GM19452 (cell line): ENCODE results near the gene CYGB.
"Not testable (repeated sequence)": the region's sequence is repeated elsewhere in the genome, so short reads cannot be mapped to it uniquely, and the experiment has no call there.

Source experiments
- ATAC-seq: cut with Tn5 transposase; IDR thresholded peaks from one replicate; pipeline ENCODE4 v1.9.1; 2021; ENCODE audit not compliant: unreplicated experiment

The CYGB gene

DNA sequence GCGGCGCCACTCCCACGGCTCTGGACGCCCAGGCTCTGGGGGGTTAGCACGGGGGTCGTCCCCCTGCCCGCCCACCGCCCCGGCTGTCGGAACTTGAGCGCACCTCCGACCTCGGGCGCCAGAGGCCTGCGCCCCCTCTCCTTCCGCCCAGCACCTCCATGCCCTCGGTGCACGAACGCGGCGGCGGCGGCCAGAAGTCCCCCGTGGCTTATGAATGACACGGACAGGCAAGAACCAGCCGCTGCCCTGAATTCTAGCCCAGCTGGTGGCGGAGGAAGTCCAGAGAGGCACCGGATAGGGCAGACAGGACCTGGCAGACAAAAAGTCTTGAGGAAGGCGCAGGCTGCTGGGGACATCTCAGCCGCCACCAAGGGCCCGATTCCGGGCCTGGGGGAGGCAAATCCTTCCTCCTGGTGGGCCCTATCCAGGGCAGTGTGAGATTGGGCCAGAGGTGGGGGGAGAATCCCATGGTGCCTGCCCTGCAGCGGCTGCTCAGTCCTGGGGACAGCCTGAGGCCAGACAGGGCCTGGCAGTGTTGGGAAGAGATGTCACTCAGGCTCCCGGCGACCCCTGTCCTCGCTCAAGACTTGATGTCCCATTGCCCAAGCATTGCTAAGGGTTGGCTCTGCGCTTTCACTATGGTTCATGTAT is 897 bp upstream of the CYGB start:
- ATAC-seq, result no peak

DNA sequence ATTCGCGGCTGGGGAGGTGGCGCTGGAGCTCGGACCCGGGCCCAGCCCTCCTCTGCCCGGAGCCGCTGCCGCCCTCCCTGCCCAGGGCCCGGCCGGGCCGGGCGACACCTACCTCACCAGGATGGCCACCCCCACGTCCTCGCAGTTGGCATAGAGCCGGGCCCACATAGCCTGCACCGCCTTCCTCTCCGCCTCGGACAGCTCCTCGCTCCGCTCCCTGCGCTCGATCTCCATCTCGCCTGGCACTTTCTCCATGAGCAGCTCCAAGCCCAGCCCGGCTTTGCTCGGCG is 276 bp downstream of the CYGB start:
- no peak for ATAC-seq

DNA sequence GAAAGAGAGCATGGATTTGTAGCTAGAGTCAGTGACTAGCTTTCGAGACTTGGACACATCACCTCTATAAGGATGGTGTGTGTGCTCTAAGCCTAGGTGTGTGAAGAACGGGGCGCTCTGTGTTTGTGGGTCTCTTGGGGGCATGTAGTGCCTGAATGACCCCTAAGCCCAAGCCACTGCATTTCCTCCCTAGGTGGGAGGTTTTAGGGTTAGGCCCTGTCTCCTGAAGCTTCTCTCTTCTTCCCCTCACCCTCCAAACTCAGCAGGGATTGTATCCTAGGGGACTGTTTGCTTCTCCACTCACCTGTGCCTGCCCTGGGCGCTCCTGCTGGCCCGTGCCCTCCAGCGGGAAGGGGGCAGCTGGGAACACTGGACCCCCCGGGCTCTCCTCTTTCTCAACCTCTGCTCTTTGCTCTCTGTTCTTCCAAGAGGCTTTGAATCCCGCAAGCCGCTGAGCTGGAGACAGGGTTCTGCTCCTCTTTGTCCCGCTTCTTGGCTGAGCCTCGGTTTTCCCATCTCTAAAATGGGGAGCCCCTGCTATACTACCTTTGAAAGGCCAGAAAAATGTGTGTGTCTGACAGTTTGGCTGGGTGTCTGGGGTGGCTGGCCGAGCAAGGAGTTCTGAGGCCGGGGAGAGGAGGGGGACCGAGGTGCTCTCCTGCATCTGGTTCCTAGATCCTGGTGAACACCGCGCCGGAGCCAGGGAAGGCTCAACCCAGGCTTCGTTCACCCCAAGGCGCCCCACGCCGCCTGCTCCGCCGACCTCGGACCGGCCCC is 810 bp downstream of the CYGB start:
- no peak for ATAC-seq

GRCh38 chr17:76535788-76536510 is 1.6 kb downstream of the CYGB start:
- ATAC-seq, result no peak

- no peak for ATAC-seq
These were observed 2.4 kb downstream of the CYGB start for GRCh38 chr17:76534831-76535732.

DNA sequence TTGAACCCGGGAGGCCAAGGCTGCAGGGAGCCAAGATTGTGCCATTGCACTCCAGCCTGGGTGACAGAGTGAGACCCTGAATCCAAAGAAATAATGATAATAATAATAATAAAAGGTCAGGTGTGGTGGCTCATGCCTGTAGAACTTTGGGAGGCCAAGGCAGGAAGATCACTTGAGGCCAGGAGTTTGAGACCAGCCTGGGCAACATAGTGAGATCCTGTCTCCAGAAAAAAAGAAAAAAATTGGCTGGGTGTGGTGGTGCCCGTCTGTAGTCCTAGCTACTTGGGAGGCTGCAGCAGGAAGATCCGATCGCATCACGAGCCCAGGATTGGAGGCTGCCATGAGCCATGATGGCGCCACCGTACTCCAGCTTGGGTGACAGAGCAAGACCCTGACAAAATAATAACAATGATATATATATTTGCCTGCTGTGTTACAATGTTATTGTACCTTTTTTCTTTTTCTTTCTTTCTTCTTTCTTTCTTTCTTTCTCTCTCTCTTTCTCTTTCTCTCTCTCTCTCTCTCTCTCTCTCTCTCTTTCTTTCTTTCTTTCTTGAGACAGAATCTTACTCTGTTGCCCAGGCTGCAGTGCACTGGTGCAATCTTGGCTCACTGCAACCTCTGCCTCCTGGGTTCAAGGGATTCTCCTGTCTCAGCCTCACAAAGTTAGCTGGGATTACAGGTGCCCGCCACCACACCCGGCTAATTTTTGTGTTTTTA is 3.7 kb downstream of the CYGB start:
- not testable (repeated sequence) for ATAC-seq

GRCh38 chr17:76532072-76532651 is 5.3 kb downstream of the CYGB start:
- no peak for ATAC-seq

DNA sequence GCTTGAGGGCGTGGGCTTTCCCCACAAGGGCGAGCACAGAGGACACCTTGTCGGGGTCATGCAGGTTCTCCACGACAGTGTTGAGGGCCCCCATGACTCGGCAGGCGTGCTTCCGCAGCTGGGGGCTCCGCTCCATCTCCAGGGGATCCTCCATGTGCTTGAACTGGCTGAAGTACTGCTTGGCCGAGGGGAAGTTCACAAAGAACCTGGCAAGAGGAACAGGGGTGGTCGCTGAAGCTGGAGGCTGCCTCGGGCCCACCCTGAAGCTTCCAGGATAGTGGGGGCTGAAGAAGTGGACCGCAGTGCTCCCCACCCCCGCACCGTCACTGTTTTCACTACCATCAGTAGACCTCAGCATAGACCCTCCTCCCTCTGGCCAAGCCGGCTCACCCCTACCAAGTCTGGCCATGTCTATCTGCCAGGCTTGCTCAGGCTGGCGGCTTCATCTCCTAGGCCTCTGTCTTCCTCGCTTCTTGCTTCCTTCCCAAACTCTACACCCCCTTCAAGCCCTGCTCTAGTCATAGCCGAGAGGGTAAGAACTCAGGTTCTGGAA is 5.9 kb downstream of the CYGB start:
- no peak for ATAC-seq

GRCh38 chr17:76530811-76531485 is 6.6 kb downstream of the CYGB start:
- ATAC-seq, result no peak

DNA sequence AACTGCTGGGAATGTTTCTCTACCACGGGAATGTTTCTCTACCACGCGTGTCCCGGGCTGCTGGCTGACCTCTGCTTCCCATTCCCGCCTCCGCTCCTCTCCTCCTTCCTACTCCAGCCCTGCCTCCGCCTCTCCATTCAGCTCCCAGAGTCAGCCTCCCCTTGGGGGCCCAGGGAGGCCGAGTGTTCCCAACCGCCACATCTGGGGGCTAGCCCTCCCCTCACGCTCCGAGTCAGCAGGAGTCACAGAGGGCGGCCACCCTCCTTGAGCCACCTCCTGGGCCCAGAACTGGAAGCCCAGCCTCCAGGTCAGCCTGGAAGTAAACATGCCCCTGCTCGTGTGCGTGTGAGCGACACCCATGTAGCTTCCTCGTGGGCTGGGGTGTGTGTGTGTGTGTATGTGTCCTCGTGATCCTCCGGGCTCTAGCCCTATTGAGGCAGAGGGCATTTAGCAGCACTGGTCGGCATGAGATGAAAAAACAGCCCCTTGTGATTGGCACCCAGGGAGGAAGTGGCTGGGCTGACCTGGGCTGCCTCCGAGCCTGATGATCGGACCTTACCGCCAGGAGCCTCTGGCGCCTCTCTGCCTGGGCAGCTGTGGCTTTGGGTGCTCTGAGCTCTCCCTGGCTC is 7.3 kb downstream of the CYGB start:
- ATAC-seq, result no peak

DNA sequence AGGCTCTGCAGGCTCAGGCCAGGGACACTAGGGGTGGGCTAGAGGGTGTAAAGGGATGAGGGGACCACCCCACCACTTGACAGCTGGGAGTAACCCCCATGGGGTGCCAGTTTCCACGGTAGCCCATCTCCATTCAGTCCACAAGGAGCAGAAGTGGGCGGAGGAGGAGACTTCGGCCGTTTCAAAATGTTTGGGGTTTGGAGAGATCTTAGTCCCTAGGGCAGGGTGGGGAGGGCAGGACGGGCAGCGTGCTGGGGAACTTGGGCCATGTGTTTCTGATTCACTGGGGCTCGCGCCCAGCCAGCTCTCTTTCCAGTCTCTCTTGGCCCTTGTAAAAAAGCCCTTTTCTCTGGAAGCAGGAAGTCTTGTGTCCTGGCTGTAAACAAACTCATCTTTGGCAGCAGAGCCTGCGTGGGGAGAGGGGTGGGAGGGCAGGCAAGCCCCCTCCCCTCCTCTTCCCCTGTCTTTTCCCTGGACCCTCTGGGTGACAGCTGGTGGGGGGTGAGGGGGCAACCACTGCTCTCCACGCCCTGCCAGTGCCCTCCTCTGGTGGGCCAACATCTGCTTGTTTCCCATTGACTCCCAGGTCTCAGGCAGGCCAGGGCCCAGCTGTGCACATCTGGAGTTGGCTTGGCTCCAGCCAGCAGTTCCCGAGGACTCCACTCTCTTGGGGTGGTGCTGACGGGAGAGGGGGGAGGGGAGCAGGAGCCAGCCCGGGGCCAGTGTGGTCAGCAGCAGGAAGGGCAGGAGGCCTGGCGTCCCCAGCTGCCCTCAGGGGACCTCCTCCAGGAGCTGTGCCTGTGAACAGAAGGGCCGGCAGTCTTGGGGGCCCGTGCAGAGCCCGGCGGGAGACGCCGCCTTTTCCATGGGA is 8.1 kb downstream of the CYGB start:
- ATAC-seq, result no peak

DNA sequence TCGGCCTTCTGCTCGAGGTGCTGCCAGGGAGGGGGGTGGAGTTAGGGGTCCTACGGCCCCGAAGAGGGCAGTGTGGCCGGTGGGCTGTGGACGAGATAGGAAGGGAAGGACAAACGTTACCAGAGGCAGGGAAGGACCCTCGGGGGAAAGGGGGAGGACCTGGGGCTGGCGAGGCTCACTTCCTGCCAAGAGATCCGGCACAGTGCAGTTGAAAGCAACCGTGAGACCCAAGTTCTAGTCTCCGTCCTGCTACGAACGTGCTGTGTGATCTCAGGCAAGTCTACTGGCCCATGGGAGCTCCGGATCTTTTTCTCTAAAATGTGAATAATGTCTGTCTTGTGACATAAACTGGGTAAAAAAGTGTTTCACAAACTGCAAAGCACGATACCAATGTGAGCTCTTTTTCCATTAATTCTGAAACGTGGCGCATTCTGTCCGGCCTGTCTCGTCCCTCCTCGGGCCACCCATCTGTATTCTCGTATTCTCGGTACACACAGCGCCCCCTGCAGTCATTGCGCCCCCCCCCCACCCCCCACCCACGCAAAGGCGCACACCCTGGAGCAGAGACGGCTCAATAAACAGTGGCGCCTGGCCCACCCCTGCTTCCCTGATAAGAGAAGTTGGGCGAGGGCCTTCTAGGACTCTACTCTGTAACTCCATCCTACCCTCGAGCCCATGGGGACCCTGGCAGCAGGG is 8.8 kb downstream of the CYGB start:
- ATAC-seq, result no peak

GRCh38 chr17:76528156-76528527 is 9.4 kb downstream of the CYGB start:
- ATAC-seq, result no peak

DNA sequence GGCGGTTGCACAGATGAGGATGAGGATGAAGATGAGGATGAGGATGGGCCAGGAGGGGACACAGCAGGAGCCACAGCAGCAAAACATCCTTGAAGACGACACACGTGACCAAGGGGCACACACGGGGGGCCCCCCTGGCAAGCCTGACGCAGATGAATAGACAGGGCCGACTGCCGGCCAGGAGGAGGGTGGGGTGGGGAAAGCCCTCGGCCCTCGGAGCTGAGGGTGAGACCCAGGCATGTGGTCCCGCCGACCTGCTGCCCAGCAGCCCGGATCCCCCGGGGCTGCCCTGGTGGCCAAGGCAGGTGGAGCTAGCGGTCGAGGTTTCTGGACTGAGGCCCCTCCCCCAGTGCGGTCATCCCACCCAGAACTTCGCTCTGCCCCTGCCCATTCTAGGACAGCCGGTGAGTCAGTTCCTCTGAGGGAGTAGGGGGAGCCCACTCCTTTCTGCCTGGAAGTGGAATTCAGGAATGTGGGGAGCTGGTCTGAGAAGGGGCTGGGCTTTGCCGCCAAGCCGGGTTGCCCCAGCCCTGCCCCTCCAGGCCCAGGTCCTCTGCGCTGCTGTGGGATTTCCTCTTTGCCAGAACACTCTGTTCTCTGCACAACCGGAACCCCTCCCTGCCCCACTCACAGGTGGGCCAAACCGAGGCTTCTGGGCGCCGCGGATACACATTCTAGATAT is 9.9 kb downstream of the CYGB start:
- no peak for ATAC-seq

DNA sequence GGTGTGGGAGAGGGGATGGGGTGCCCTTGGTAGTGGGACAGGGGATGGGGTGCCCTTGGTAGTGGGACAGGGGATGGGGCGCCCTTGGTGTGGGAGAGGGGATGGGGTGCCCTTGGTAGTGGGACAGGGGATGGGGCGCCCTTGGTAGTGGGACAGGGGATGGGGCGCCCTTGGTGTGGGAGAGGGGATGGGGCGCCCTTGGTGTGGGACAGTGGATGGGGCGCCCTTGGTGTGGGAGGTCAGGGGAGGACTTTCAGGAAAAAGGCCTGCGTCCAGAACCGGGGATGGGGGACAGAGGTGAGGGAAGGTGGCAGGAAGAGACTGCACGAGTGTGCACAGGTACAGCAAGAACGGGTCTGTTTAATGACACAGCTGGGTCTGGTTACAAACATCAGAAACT is 10.5 kb downstream of the CYGB start:
- not testable (repeated sequence) for ATAC-seq

DNA sequence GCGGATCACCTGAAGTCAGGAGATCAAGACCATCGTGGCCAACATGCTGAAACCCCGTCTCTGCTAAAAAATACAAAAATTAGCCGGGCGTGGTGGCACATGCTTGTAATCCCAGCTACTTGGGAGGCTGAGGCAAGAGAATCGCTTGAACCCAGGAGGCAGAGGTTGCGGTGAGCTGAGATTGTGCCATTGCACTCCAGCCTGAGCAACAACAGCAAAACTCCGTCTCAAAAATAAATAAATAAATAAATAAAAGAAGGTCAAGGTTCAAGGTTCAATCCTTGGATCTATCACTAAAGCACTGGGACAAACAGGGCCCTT is 12.0 kb downstream of the CYGB start:
- ATAC-seq, result not testable (repeated sequence)
